ENCODE measurements around the gene CST3.

CST3 gene

GRCh38 chr20:23647346-23647745 is 9.6 kb upstream of the CST3 start:
- Histone ChIP-seq H3K36me3 (ENCODE audit: control insufficient read depth, insufficient read depth, low read length) (no peaks in the 10 kb centered on the region), H3K27ac (ENCODE audit: low read depth, low read length) (no peak overlapping the region), H3K4me1 (ENCODE audit: control insufficient read depth, insufficient read depth, low read length) (no peaks in the 10 kb centered on the region), H3K4me3 (ENCODE audit: low read length) (no peak overlapping the region), H3K9ac (ENCODE audit: low read length) (no peak overlapping the region), H3K27me3 (ENCODE audit: control insufficient read depth, insufficient read depth, low read length) (no peaks in the 10 kb centered on the region)

GRCh38 chr20:23646106-23646873 is 8.5 kb upstream of the CST3 start:
- Histone ChIP-seq H3K36me3 (ENCODE audit: control insufficient read depth, insufficient read depth, low read length) (no peaks in the 10 kb centered on the region), H3K4me3 (ENCODE audit: low read length) (no peak overlapping the region), H3K27ac (ENCODE audit: low read depth, low read length) (no peak overlapping the region), H3K9ac (ENCODE audit: low read length) (no peak overlapping the region), H3K4me1 (ENCODE audit: control insufficient read depth, insufficient read depth, low read length) (no peaks in the 10 kb centered on the region), H3K27me3 (ENCODE audit: control insufficient read depth, insufficient read depth, low read length) (no peaks in the 10 kb centered on the region)

GRCh38 chr20:23645575-23645974 is 7.8 kb upstream of the CST3 start:
- Histone ChIP-seq H3K4me3 (ENCODE audit: low read length) (no peak overlapping the region), H3K9ac (ENCODE audit: low read length) (no peak overlapping the region), H3K36me3 (ENCODE audit: control insufficient read depth, insufficient read depth, low read length) (no peaks in the 10 kb centered on the region), H3K4me1 (ENCODE audit: control insufficient read depth, insufficient read depth, low read length) (no peaks in the 10 kb centered on the region), H3K27me3 (ENCODE audit: control insufficient read depth, insufficient read depth, low read length) (no peaks in the 10 kb centered on the region), H3K27ac (ENCODE audit: low read depth, low read length) (no peak overlapping the region)

- H3K36me3 ChIP-seq (ENCODE audit: control insufficient read depth, insufficient read depth, low read length) = no peaks in the 10 kb centered on the region
These were observed 6.4 kb upstream of the CST3 start for GRCh38 chr20:23644164-23644563.

GRCh38 chr20:23643659-23644058 is 5.9 kb upstream of the CST3 start:
- Histone ChIP-seq H3K4me1 (ENCODE audit: control insufficient read depth, insufficient read depth, low read length) (no peaks in the 10 kb centered on the region), H3K36me3 (ENCODE audit: control insufficient read depth, insufficient read depth, low read length) (no peaks in the 10 kb centered on the region), H3K9ac (ENCODE audit: low read length) (no peak overlapping the region)

More at GRCh38 chr20:23644164-23644563, 6.4 kb upstream of the CST3 start:
- Histone ChIP-seq H3K9ac (ENCODE audit: low read length) (no peak overlapping the region), H3K27ac (ENCODE audit: low read depth, low read length) (no peak overlapping the region), H3K4me3 (ENCODE audit: low read length) (no peak overlapping the region), H3K27me3 (ENCODE audit: control insufficient read depth, insufficient read depth, low read length) (no peaks in the 10 kb centered on the region), H3K4me1 (ENCODE audit: control insufficient read depth, insufficient read depth, low read length) (no peaks in the 10 kb centered on the region)

GRCh38 chr20:23641936-23642751 is 4.4 kb upstream of the CST3 start:
- H3K4me1 ChIP-seq (ENCODE audit: control insufficient read depth, insufficient read depth, low read length) = no peaks in the 10 kb centered on the region
- no peak overlapping the region for H3K4me3 ChIP-seq (ENCODE audit: low read length)
- H3K27ac ChIP-seq (ENCODE audit: low read depth, low read length) = no peak overlapping the region
- no peaks in the 10 kb centered on the region for H3K36me3 ChIP-seq (ENCODE audit: control insufficient read depth, insufficient read depth, low read length)
- no peak overlapping the region for H3K9ac ChIP-seq (ENCODE audit: low read length)
- H3K27me3 ChIP-seq (ENCODE audit: control insufficient read depth, insufficient read depth, low read length) = no peaks in the 10 kb centered on the region

More at GRCh38 chr20:23643659-23644058, 5.9 kb upstream of the CST3 start:
- no peak overlapping the region for H3K27ac ChIP-seq (ENCODE audit: low read depth, low read length)
- no peaks in the 10 kb centered on the region for H3K27me3 ChIP-seq (ENCODE audit: control insufficient read depth, insufficient read depth, low read length)
- H3K4me3 ChIP-seq (ENCODE audit: low read length) = no peak overlapping the region

GRCh38 chr20:23640671-23641667 is 3.2 kb upstream of the CST3 start:
- Histone ChIP-seq H3K4me3 (ENCODE audit: low read length) (no peak overlapping the region), H3K36me3 (ENCODE audit: control insufficient read depth, insufficient read depth, low read length) (no peaks in the 10 kb centered on the region), H3K9ac (ENCODE audit: low read length) (no peak overlapping the region), H3K27ac (ENCODE audit: low read depth, low read length) (no peak overlapping the region), H3K27me3 (ENCODE audit: control insufficient read depth, insufficient read depth, low read length) (no peaks in the 10 kb centered on the region), H3K4me1 (ENCODE audit: control insufficient read depth, insufficient read depth, low read length) (no peaks in the 10 kb centered on the region)

GRCh38 chr20:23640018-23640601 is 2.4 kb upstream of the CST3 start:
- Histone ChIP-seq H3K36me3 (ENCODE audit: control insufficient read depth, insufficient read depth, low read length) (peaks cover under 1% of the 10 kb centered on the region), H3K4me3 (ENCODE audit: low read length) (no peak overlapping the region), H3K9ac (ENCODE audit: low read length) (no peak overlapping the region), H3K27me3 (ENCODE audit: control insufficient read depth, insufficient read depth, low read length) (no peaks in the 10 kb centered on the region), H3K4me1 (ENCODE audit: control insufficient read depth, insufficient read depth, low read length) (peaks cover 4% of the 10 kb centered on the region), H3K27ac (ENCODE audit: low read depth, low read length) (no peak overlapping the region)

- Histone ChIP-seq H3K27me3 (ENCODE audit: control insufficient read depth, insufficient read depth, low read length) (no peaks in the 10 kb centered on the region), H3K4me3 (ENCODE audit: low read length) (no peak overlapping the region), H3K36me3 (ENCODE audit: control insufficient read depth, insufficient read depth, low read length) (peaks cover 6% of the 10 kb centered on the region), H3K27ac (ENCODE audit: low read depth, low read length) (no peak overlapping the region), H3K9ac (ENCODE audit: low read length) (no peak overlapping the region), H3K4me1 (ENCODE audit: control insufficient read depth, insufficient read depth, low read length) (peaks cover 7% of the 10 kb centered on the region)
These were observed 1.8 kb upstream of the CST3 start for GRCh38 chr20:23639490-23639958.

GRCh38 chr20:23638309-23638708 is 554 bp upstream of the CST3 start:
- Histone ChIP-seq H3K9ac (ENCODE audit: low read length) (no peak overlapping the region), H3K36me3 (ENCODE audit: control insufficient read depth, insufficient read depth, low read length) (peaks cover 9% of the 10 kb centered on the region), H3K4me1 (ENCODE audit: control insufficient read depth, insufficient read depth, low read length) (peaks cover 7% of the 10 kb centered on the region), H3K4me3 (ENCODE audit: low read length) (no peak overlapping the region), H3K27me3 (ENCODE audit: control insufficient read depth, insufficient read depth, low read length) (no peaks in the 10 kb centered on the region), H3K27ac (ENCODE audit: low read depth, low read length) (peak overlapping the region; percentile 24)

GRCh38 chr20:23636908-23637281 is 860 bp downstream of the CST3 start:
- no peaks in the 10 kb centered on the region for H3K27me3 ChIP-seq (ENCODE audit: control insufficient read depth, insufficient read depth, low read length)
- H3K4me1 ChIP-seq (ENCODE audit: control insufficient read depth, insufficient read depth, low read length) = peaks cover 7% of the 10 kb centered on the region
- peak overlapping the region; percentile 83 for H3K4me3 ChIP-seq (ENCODE audit: low read length)
- peaks cover 9% of the 10 kb centered on the region for H3K36me3 ChIP-seq (ENCODE audit: control insufficient read depth, insufficient read depth, low read length)
- peak overlapping the region; percentile 81 for H3K9ac ChIP-seq (ENCODE audit: low read length)
- peak overlapping the region; percentile 95 for H3K27ac ChIP-seq (ENCODE audit: low read depth, low read length)

Data from rectal smooth muscle tissue (tissue), 1 donor.